HepG2 (cell line): ENCODE measurements around the gene VGLL1. TPM values are rescaled to one million over a fixed set of nuclear protein-coding genes. Genes with fewer than 3 reads are reported as not detected.

Experiments used
- ATAC-seq: fragments of 200-7000 bp; cut with Tn5 transposase; 3 replicates; pipeline ENCODE4 v1.9.1; 2020; ENCODE audit warnings: mild to moderate bottlenecking, moderate library complexity
- BruUV-seq: library from RNA; stranded (reverse); fragments of 400-500 nt; replicated peaks from 2 replicates; lab custom pipeline; 2021; lab: Mats Ljungman, UMichigan
- CTCF ChIA-PET: fragments of 300-600 bp; formaldehyde crosslinking; extraction: SDS; loops from one replicate; lab custom pipeline; 2021; ENCODE audit warnings: low total read pairs, inconsistent platforms, low intra/inter-chr PET ratio; lab: Yijun Ruan, JAX
- POLR2A ChIA-PET: fragments of 350-600 bp; sonication (Branson Sonifier 250); formaldehyde crosslinking; loops from one replicate; lab custom pipeline; 2020; ENCODE audit warnings: antibody characterized with exemption, inconsistent platforms; lab: Yijun Ruan, JAX
- DNase-seq: peaks from one replicate; pipeline ENCODE4 v3.0.0-alpha.2; 2015; ENCODE audit warnings: low spot score
- FAIRE-seq: peaks from 3 replicates; lab custom pipeline; 2011; peaks lifted over from hg19 to GRCh38; lab: Jason Lieb, UNC
- H2AFZ ChIP-seq: one replicate; pipeline ENCODE4 v1.6.1; 2011; ENCODE audit warnings: low read length, inconsistent platforms
- H3K27ac ChIP-seq: fragments of 300-600 bp; 3 replicates; pipeline ENCODE4 v1.8.0; 2011; ENCODE audit warnings: mixed run types, mild to moderate bottlenecking, mixed read lengths, low read length, inconsistent platforms; ENCODE audit not compliant: insufficient read depth; ENCODE audit errors: extremely low read length
- H3K27me3 ChIP-seq, 2 experiments: fragments of 200-600 bp in 1 of 2; 2 replicates in 1 of 2; 3 replicates in 1 of 2; pipeline versions ENCODE4 v1.6.0 to v1.8.0; 2011; ENCODE audit warnings: low read length in 2 of 2, mild to moderate bottlenecking in 2 of 2, moderate library complexity in 2 of 2, inconsistent platforms in 1 of 2; ENCODE audit not compliant: insufficient read depth in 2 of 2, control insufficient read depth in 1 of 2
- H3K36me3 ChIP-seq, 2 experiments: fragments of 200-600 bp in 1 of 2; replicated peaks in 1 of 2; 2 replicates in 1 of 2; 3 replicates in 1 of 2; pipeline versions ENCODE4 v1.5.1 to v1.8.0; 2011; ENCODE audit warnings: low read length in 2 of 2, inconsistent platforms in 1 of 2; ENCODE audit not compliant: insufficient read depth in 2 of 2, control insufficient read depth in 1 of 2
- H3K4me1 ChIP-seq: 2 replicates; pipeline ENCODE4 v1.5.1; 2012; ENCODE audit warnings: low read length, inconsistent platforms; ENCODE audit not compliant: insufficient read depth
- H3K4me2 ChIP-seq: 2 replicates; pipeline ENCODE4 v1.6.0; 2011; ENCODE audit warnings: low read depth, low read length, inconsistent platforms
- H3K4me3 ChIP-seq, 3 experiments: fragments of 200-600 bp in 1 of 3; sonication (generic), shearing (Covaris generic) in 1 of 3; replicated peaks in 1 of 3; 2 replicates each; pipeline ENCODE4 v1.5.1; 2011 to 2016; ENCODE audit warnings: low read length in 3 of 3, inconsistent platforms in 2 of 3, low read depth in 2 of 3, mild to moderate bottlenecking in 2 of 3, control low read depth in 1 of 3, mixed read lengths in 1 of 3; ENCODE audit not compliant: insufficient read depth in 1 of 3
- H3K79me2 ChIP-seq: one replicate; pipeline ENCODE4 v1.6.1; 2011; ENCODE audit warnings: low read length, inconsistent platforms; ENCODE audit not compliant: insufficient read depth
- H3K9ac ChIP-seq: 2 replicates; pipeline ENCODE4 v1.6.0; 2011; ENCODE audit warnings: mild to moderate bottlenecking, low read depth, low read length, inconsistent platforms; ENCODE audit not compliant: insufficient read depth
- H3K9me3 ChIP-seq: 2 replicates; pipeline ENCODE4 v1.5.1; 2012; ENCODE audit warnings: mild to moderate bottlenecking, low read length
- H4K20me1 ChIP-seq: 2 replicates; pipeline ENCODE4 v1.6.0; 2011; ENCODE audit warnings: inconsistent platforms, mild to moderate bottlenecking, low read length, moderate library complexity; ENCODE audit not compliant: insufficient read depth
- GATAD1 ChIP-seq: IDR thresholded peaks from 2 replicates; pipeline ENCODE4 v1.6.1; 2016; ENCODE audit warnings: missing genetic modification reagents, missing compliant biosample characterization
- HCFC1 ChIP-seq: fragments of 150-350 bp; IDR thresholded peaks from 2 replicates; pipeline ENCODE4 v1.6.1; 2014; ENCODE audit warnings: low read depth, low read length
- HOXA9 ChIP-seq: sonication (generic); formaldehyde crosslinking; IDR thresholded peaks from 2 replicates; pipeline ENCODE4 v1.8.1; 2022; ENCODE audit warnings: missing genetic modification reagents, mild to moderate bottlenecking, moderate library complexity, borderline replicate concordance
- KLF16 ChIP-seq, 2 experiments: sonication (generic) in 1 of 2; formaldehyde crosslinking in 1 of 2; IDR thresholded peaks; 2 replicates each; pipeline versions ENCODE4 v1.6.1 to v1.8.0; 2016 to 2023; ENCODE audit warnings: missing genetic modification reagents in 2 of 2, missing compliant biosample characterization in 1 of 2
- NKX3-1 ChIP-seq: sonication (generic); formaldehyde crosslinking; IDR thresholded peaks from 2 replicates; pipeline ENCODE4 v1.5.0; 2020; ENCODE audit warnings: missing genetic modification reagents
- PHB2 ChIP-seq: fragments of 450-650 bp; IDR thresholded peaks from 2 replicates; pipeline ENCODE4 v1.6.1; 2018; ENCODE audit not compliant: partially characterized antibody
- SAFB2 ChIP-seq: sonication (generic); formaldehyde crosslinking; IDR thresholded peaks from 2 replicates; pipeline ENCODE4 v1.5.1; 2020; ENCODE audit warnings: missing genetic modification reagents, low read depth, mild to moderate bottlenecking, borderline replicate concordance
- TAF1 ChIP-seq: sonication (generic); formaldehyde crosslinking; IDR thresholded peaks from 2 replicates; pipeline ENCODE4 v1.4.0; 2020; ENCODE audit warnings: missing genetic modification reagents
- TBX2 ChIP-seq: sonication (generic); formaldehyde crosslinking; IDR thresholded peaks from 2 replicates; pipeline ENCODE4 v1.5.0; 2020; ENCODE audit warnings: missing genetic modification reagents, mild to moderate bottlenecking, borderline replicate concordance
- ZNF230 ChIP-seq: sonication (generic); formaldehyde crosslinking; IDR thresholded peaks from 2 replicates; pipeline ENCODE4 v1.4.0; 2020; ENCODE audit warnings: mild to moderate bottlenecking, missing genetic modification reagents
- ZNF414 ChIP-seq: sonication (generic); formaldehyde crosslinking; IDR thresholded peaks from 2 replicates; pipeline ENCODE4 v1.5.0; 2020; ENCODE audit warnings: missing genetic modification reagents
- ZNF451 ChIP-seq: sonication (generic); formaldehyde crosslinking; IDR thresholded peaks from 2 replicates; pipeline ENCODE4 v1.5.0; 2020; ENCODE audit warnings: mild to moderate bottlenecking, missing genetic modification reagents
- ZNF557 ChIP-seq: sonication (generic); formaldehyde crosslinking; IDR thresholded peaks from 2 replicates; pipeline ENCODE4 v1.4.0; 2020; ENCODE audit warnings: missing genetic modification reagents
- ZNF766 ChIP-seq: sonication (generic); formaldehyde crosslinking; IDR thresholded peaks from 2 replicates; pipeline ENCODE4 v1.5.0; 2020; ENCODE audit warnings: missing genetic modification reagents, borderline replicate concordance
- WGBS: methylation state at CpG from one replicate; pipeline ENCODE4 v1.1.6; 2017; ENCODE audit warnings: low lambda C conversion rate; 5-methylcytosine and 5-hydroxymethylcytosine counted together
- in situ Hi-C: cut with HindIII; loops from 2 replicates; pipeline ENCODE4 v1.10.0; 2017; ENCODE audit warnings: low pct_unique_long_range_greater_than_20kb; ENCODE audit not compliant: extremely low pct_ligation_motif_present
- intact Hi-C: fragments of 100-400 bp; cut with micrococcal nuclease; formaldehyde crosslinking; loops from one replicate; pipeline ENCODE4 v1.10.0; 2022; ENCODE audit not compliant: unreplicated experiment
- polyA plus RNA-seq, 8 experiments: library from polyadenylated mRNA; depleted of rRNA in 3 of 8; stranded (reverse) in 7 of 8; unstranded in 1 of 8; fragments of >200 nt; fragmentation: Illumina TruSeq in 4 of 8; extraction: Trizol in 4 of 8; gene quantifications; 2 replicates each; pipeline versions ENCODE4 v1.2.1 to v1.2.3, GENCODE V29; 2011 to 2016; ENCODE audit warnings: low read depth in 4 of 8, missing spikeins in 1 of 8, mixed read lengths in 1 of 8; ENCODE audit not compliant: insufficient read depth in 1 of 8
- total RNA-seq, 5 experiments: library from RNA; depleted of rRNA; stranded (reverse); fragments of >200 nt; fragmentation: Illumina TruSeq; extraction: Trizol; gene quantifications; 2 replicates each; pipeline ENCODE4 v1.2.3, GENCODE V29; 2016; ENCODE audit warnings: low read depth in 1 of 5

VGLL1 gene
- total and polyA plus RNA-seq, 2 of the 13 experiments (the other 11 are each of a cell fraction or from before 2014, with no cell fraction given): not detected

- Histone ChIP-seq H3K4me2 (no peak overlapping the region), H3K9ac (no peak overlapping the region), H4K20me1 (no peaks in the 10 kb centered on the region), H3K27me3 (no peaks in the 10 kb centered on the region), H2AFZ (no peak overlapping the region), H3K9me3 (no peaks in the 10 kb centered on the region), H3K4me3 (no peak overlapping the region), H3K27ac (no peak overlapping the region), H3K79me2 (no peaks in the 10 kb centered on the region), H3K4me1 (no peaks in the 10 kb centered on the region), H3K36me3 (no peaks in the 10 kb centered on the region)
- FAIRE-seq (no peak), DNase-seq (no peak), ATAC-seq (no peak)
- POLR2A ChIA-PET: no interaction called here
- CTCF ChIA-PET: no interaction called here
- in situ Hi-C loops (no loop called here), intact Hi-C loops (no loop called here)
- TF ChIP-seq ZNF230 (CRISPR knock-in tag) (no peak), PHB2 (no peak), GATAD1 (CRISPR knock-in tag) (no peak), ZNF766 (no peak), ZNF557 (CRISPR knock-in tag) (no peak)
- BruUV-seq: no TSS peak
- WGBS: 3% methylated on average over 8 of the region's 8 CpGs
Observed at GRCh38 chrX:136598631-136599030, 66.6 kb downstream of the VGLL1 start.

GRCh38 chrX:136600059-136600458 is 68.0 kb downstream of the VGLL1 start:
- H3K36me3 ChIP-seq: no peaks in the 10 kb centered on the region
- no peak overlapping the region for H3K9ac ChIP-seq
- no peaks in the 10 kb centered on the region for H4K20me1 ChIP-seq
- no peaks in the 10 kb centered on the region for H3K9me3 ChIP-seq
- ATAC-seq (no peak), DNase-seq (no peak), FAIRE-seq (no peak)
- no peaks in the 10 kb centered on the region for H3K79me2 ChIP-seq
- intact Hi-C loops (no loop called here), in situ Hi-C loops (no loop called here)
- no peaks in the 10 kb centered on the region for H3K4me1 ChIP-seq
- H2AFZ ChIP-seq: no peak overlapping the region
- WGBS: 0% methylated on average over 1 of the region's 1 CpG
- ChIA-PET CTCF (no interaction called here), POLR2A (no interaction called here)
- no peak overlapping the region for H3K4me3 ChIP-seq
- H3K27ac ChIP-seq: no peak overlapping the region
- no TSS peak for BruUV-seq
- no peak overlapping the region for H3K4me2 ChIP-seq
- TF ChIP-seq SAFB2 (CRISPR knock-in tag) (no peak), HOXA9 (CRISPR knock-in tag) (no peak), ZNF414 (no peak), HCFC1 (no peak), ZNF451 (CRISPR knock-in tag) (no peak), TAF1 (no peak), KLF16 (CRISPR knock-in tag; IDR thresholded peaks at IDR 0.05) (no peak), NKX3-1 (CRISPR knock-in tag) (no peak), GATAD1 (CRISPR knock-in tag) (no peak), TBX2 (no peak)
- H3K27me3 ChIP-seq: no peaks in the 10 kb centered on the region
